Measurements from ENCODE around the gene TRMT6.

Gene TRMT6

GRCh38 chr20:5950271-5951031 is at the start of gene TRMT6, which contains the start of gene MCM8:
TSS of gene TRMT6 (minus strand) at chr20:5950533. CDS start at chr20:5950405, 128 bp downstream.
TSS of gene MCM8 (plus strand) at chr20:5950652. CDS start at chr20:5952016, 1,364 bp downstream.
- TF ChIP-seq CTCF (IDR thresholded peaks at IDR 0.05; ENCODE audit: low read depth, low read length) = no peak
- peak; percentile 96 for DNase-seq (ENCODE audit: low read depth in 2 of 2)
- peak within 1 kb of the TSS; percentile 77 to 84 for H3K4me3 ChIP-seq (replicated peaks in 1 of 2; ENCODE audit: low read depth in 2 of 2, low read length in 2 of 2)

- no peak overlapping the region for H3K4me3 ChIP-seq (replicated peaks in 1 of 2; ENCODE audit: low read depth in 2 of 2, low read length in 2 of 2)
- DNase-seq (ENCODE audit: low read depth in 2 of 2) = no peak
- no peak for TF ChIP-seq CTCF (IDR thresholded peaks at IDR 0.05; ENCODE audit: low read depth, low read length)
Measured at GRCh38 chr20:5999783-6000182, 49.5 kb upstream of the TRMT6 start.

- no peak overlapping the region for H3K4me3 ChIP-seq (replicated peaks in 1 of 2; ENCODE audit: low read depth in 2 of 2, low read length in 2 of 2)
- no peak for DNase-seq (ENCODE audit: low read depth in 2 of 2)
- TF ChIP-seq CTCF (IDR thresholded peaks at IDR 0.05; ENCODE audit: low read depth, low read length) = no peak
Measured at GRCh38 chr20:5996765-5997164, 46.4 kb upstream of the TRMT6 start.

GRCh38 chr20:5991623-5992441 is 41.5 kb upstream of the TRMT6 start:
- H3K4me3 ChIP-seq (replicated peaks in 1 of 2; ENCODE audit: low read depth in 2 of 2, low read length in 2 of 2) = no peak overlapping the region
- TF ChIP-seq CTCF (IDR thresholded peaks at IDR 0.05; ENCODE audit: low read depth, low read length) = no peak
- peak in 1 of 2 donors; percentile 55 for DNase-seq (ENCODE audit: low read depth in 2 of 2)

- TF ChIP-seq CTCF (IDR thresholded peaks at IDR 0.05; ENCODE audit: low read depth, low read length) = no peak
- DNase-seq (ENCODE audit: low read depth in 2 of 2) = no peak
Measured at GRCh38 chr20:5990946-5991345, 40.6 kb upstream of the TRMT6 start.

GRCh38 chr20:5989539-5989938 is 39.2 kb upstream of the TRMT6 start:
- no peak for TF ChIP-seq CTCF (IDR thresholded peaks at IDR 0.05; ENCODE audit: low read depth, low read length)
- H3K4me3 ChIP-seq (replicated peaks in 1 of 2; ENCODE audit: low read depth in 2 of 2, low read length in 2 of 2) = no peak overlapping the region
- DNase-seq (ENCODE audit: low read depth in 2 of 2) = no peak

More at GRCh38 chr20:5990946-5991345, 40.6 kb upstream of the TRMT6 start:
- no peak overlapping the region for H3K4me3 ChIP-seq (replicated peaks in 1 of 2; ENCODE audit: low read depth in 2 of 2, low read length in 2 of 2)
